ENCODE data around the gene UXT. TPM values are rescaled to one million over a fixed set of nuclear protein-coding genes. Genes with fewer than 3 reads are reported as not detected.

Gene UXT
- total RNA-seq, 1 donor from 2014 or later: 73.5 TPM

DNA sequence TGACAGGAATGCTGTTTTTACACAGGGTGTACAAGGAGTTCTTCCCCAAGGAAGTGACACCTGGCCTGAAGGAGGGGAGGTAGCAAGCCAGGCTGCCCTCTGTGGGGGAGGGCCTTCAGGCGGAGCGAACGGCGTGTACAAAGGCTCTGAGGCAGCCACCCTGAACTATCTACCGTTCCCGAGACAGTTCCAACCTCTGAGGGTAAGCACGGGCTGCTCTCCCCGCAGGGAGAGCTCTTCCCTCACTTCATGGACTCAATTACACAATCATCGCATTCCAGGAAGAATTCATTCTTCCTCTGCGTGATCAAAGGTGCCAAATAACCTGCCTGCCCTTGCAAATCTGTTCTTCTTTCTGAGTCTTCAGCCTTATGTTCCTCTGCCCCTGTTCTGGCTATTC is 13.4 kb downstream of the UXT start:
- Histone ChIP-seq H3K9me3 (ENCODE audit: insufficient read depth, low read depth, low read length) (no peaks in the 10 kb centered on the region), H3K36me3 (ENCODE audit: insufficient read depth, low read length) (peaks cover 3% of the 10 kb centered on the region), H3K79me2 (ENCODE audit: insufficient read depth, low read length) (peaks cover 59% of the 10 kb centered on the region), H3K4me1 (ENCODE audit: insufficient read depth, low read length) (peaks cover 16% of the 10 kb centered on the region), H3K4me3 (ENCODE audit: insufficient read depth, low read depth, low read length) (no peak overlapping the region), H3K27me3 (ENCODE audit: insufficient read depth, low read length) (no peaks in the 10 kb centered on the region), H3K4me2 (ENCODE audit: low read length) (no peak overlapping the region), H4K20me1 (ENCODE audit: insufficient read depth, low read length) (peaks cover 45% of the 10 kb centered on the region), H3K9ac (ENCODE audit: low read length) (no peak overlapping the region), H3K27ac (ENCODE audit: low read depth, low read length) (no peak overlapping the region), H2AFZ (ENCODE audit: low read depth, low read length) (no peak overlapping the region)
- TF ChIP-seq, protein P1, sequence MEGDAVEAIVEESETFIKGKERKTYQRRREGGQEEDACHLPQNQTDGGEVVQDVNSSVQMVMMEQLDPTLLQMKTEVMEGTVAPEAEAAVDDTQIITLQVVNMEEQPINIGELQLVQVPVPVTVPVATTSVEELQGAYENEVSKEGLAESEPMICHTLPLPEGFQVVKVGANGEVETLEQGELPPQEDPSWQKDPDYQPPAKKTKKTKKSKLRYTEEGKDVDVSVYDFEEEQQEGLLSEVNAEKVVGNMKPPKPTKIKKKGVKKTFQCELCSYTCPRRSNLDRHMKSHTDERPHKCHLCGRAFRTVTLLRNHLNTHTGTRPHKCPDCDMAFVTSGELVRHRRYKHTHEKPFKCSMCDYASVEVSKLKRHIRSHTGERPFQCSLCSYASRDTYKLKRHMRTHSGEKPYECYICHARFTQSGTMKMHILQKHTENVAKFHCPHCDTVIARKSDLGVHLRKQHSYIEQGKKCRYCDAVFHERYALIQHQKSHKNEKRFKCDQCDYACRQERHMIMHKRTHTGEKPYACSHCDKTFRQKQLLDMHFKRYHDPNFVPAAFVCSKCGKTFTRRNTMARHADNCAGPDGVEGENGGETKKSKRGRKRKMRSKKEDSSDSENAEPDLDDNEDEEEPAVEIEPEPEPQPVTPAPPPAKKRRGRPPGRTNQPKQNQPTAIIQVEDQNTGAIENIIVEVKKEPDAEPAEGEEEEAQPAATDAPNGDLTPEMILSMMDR (IDR thresholded peaks at IDR 0.05; ENCODE audit: insufficient read depth, low read depth, low read length): no peak
- no peak for TF ChIP-seq EZH2 (IDR thresholded peaks at IDR 0.05; ENCODE audit: insufficient read depth, low read length)
- DNase-seq (ENCODE audit: low read depth) (no peak), FAIRE-seq (no peak)
- no peak overlapping the region for H3K27ac Mint-ChIP-seq (ENCODE audit: unreplicated experiment)
- H3K36me3 Mint-ChIP-seq (ENCODE audit: low read depth, unreplicated experiment): no peaks in the 10 kb centered on the region
- no peak overlapping the region for H3K4me3 Mint-ChIP-seq (ENCODE audit: unreplicated experiment)
- no peaks in the 10 kb centered on the region for H3K9me3 Mint-ChIP-seq (ENCODE audit: unreplicated experiment)
- H3K4me1 Mint-ChIP-seq (ENCODE audit: low read depth, unreplicated experiment): peaks cover 23% of the 10 kb centered on the region
- H3K27me3 Mint-ChIP-seq (ENCODE audit: low read depth, unreplicated experiment): no peaks in the 10 kb centered on the region

DNA sequence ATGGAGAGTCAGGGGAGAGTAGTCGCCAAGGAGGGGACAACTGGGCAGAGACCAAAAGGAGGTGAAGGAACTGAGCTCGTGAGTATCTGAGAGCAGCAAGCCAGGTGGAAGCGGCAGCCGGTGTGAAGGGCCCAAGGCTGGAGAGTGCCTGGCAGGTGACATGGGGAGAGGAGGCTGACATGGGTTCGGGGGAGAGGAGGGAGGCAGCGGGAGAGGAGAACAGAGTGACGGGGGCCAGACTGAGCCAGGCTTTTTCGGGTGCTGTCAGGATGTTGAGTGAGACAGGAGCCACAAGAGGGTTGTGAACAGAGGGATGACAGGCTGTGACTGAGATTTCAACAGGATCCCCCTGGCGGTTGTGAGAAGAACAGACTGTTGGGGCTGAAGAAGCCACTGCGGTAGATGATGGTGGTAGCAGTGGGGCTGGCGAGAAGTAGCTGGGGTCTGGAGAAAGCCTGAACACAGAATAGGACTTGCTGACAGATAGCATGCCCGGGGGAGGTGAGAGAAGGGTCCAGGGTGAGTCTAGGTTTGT is 14.4 kb downstream of the UXT start:
- H3K36me3 ChIP-seq (ENCODE audit: insufficient read depth, low read length): peaks cover 10% of the 10 kb centered on the region
- H3K79me2 ChIP-seq (ENCODE audit: insufficient read depth, low read length): peaks cover 56% of the 10 kb centered on the region
- H3K27me3 ChIP-seq (ENCODE audit: insufficient read depth, low read length): no peaks in the 10 kb centered on the region
- Mint-ChIP-seq H3K4me1 (ENCODE audit: low read depth, unreplicated experiment) (peaks cover 23% of the 10 kb centered on the region), H3K27ac (ENCODE audit: unreplicated experiment) (no peak overlapping the region), H3K27me3 (ENCODE audit: low read depth, unreplicated experiment) (no peaks in the 10 kb centered on the region), H3K9me3 (ENCODE audit: unreplicated experiment) (peaks cover 3% of the 10 kb centered on the region), H3K4me3 (ENCODE audit: unreplicated experiment) (no peak overlapping the region), H3K36me3 (ENCODE audit: low read depth, unreplicated experiment) (peaks cover 2% of the 10 kb centered on the region)
- no peak overlapping the region for H3K4me2 ChIP-seq (ENCODE audit: low read length)
- DNase-seq (ENCODE audit: low read depth) (no peak), FAIRE-seq (no peak)
- TF ChIP-seq, protein P1 (IDR thresholded peaks at IDR 0.05; ENCODE audit: insufficient read depth, low read depth, low read length): peak; percentile 37
- no peak for TF ChIP-seq EZH2 (IDR thresholded peaks at IDR 0.05; ENCODE audit: insufficient read depth, low read length)
- H3K4me1 ChIP-seq (ENCODE audit: insufficient read depth, low read length): peaks cover 16% of the 10 kb centered on the region
- no peak overlapping the region for H3K27ac ChIP-seq (ENCODE audit: low read depth, low read length)
- no peaks in the 10 kb centered on the region for H3K9me3 ChIP-seq (ENCODE audit: insufficient read depth, low read depth, low read length)
- H4K20me1 ChIP-seq (ENCODE audit: insufficient read depth, low read length): peaks cover 45% of the 10 kb centered on the region
- H2AFZ ChIP-seq (ENCODE audit: low read depth, low read length): no peak overlapping the region
- no peak overlapping the region for H3K4me3 ChIP-seq (ENCODE audit: insufficient read depth, low read depth, low read length)
- no peak overlapping the region for H3K9ac ChIP-seq (ENCODE audit: low read length)

DNA sequence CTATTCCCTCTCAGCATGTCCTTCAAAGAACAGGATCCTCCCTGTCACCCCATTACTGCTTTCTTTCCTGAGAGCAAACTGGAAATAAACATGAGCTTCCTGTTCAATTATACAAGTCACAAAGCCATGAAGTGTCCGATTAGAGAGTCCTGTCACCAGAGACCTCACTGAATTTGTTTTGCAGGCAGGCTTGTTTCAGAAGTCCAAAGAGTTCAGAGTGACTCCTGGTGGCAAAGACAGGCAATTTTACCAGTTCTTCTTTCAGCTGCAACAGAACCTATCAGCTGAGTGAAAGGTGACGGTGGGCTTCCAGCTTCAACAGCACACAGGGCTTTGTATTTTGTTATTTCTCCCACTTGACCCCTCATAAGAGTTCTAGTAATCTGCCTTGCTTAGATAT is 15.1 kb downstream of the UXT start:
- DNase-seq (ENCODE audit: low read depth) (no peak), FAIRE-seq (peak; percentile 97)
- no peak overlapping the region for H3K27ac Mint-ChIP-seq (ENCODE audit: unreplicated experiment)
- H3K4me3 ChIP-seq (ENCODE audit: insufficient read depth, low read depth, low read length): no peak overlapping the region
- peaks cover 49% of the 10 kb centered on the region for H3K79me2 ChIP-seq (ENCODE audit: insufficient read depth, low read length)
- TF ChIP-seq, protein P1 (IDR thresholded peaks at IDR 0.05; ENCODE audit: insufficient read depth, low read depth, low read length): peak; percentile 32
- no peak for TF ChIP-seq EZH2 (IDR thresholded peaks at IDR 0.05; ENCODE audit: insufficient read depth, low read length)
- peaks cover 9% of the 10 kb centered on the region for H3K4me1 ChIP-seq (ENCODE audit: insufficient read depth, low read length)
- H4K20me1 ChIP-seq (ENCODE audit: insufficient read depth, low read length): peaks cover 40% of the 10 kb centered on the region
- H3K9me3 ChIP-seq (ENCODE audit: insufficient read depth, low read depth, low read length): no peaks in the 10 kb centered on the region
- H3K36me3 Mint-ChIP-seq (ENCODE audit: low read depth, unreplicated experiment): peaks cover 2% of the 10 kb centered on the region
- no peak overlapping the region for H3K27ac ChIP-seq (ENCODE audit: low read depth, low read length)
- H3K27me3 Mint-ChIP-seq (ENCODE audit: low read depth, unreplicated experiment): no peaks in the 10 kb centered on the region
- H3K9ac ChIP-seq (ENCODE audit: low read length): no peak overlapping the region
- peaks cover 16% of the 10 kb centered on the region for H3K4me1 Mint-ChIP-seq (ENCODE audit: low read depth, unreplicated experiment)
- peaks cover 3% of the 10 kb centered on the region for H3K9me3 Mint-ChIP-seq (ENCODE audit: unreplicated experiment)
- H3K36me3 ChIP-seq (ENCODE audit: insufficient read depth, low read length): peaks cover 10% of the 10 kb centered on the region
- H3K4me3 Mint-ChIP-seq (ENCODE audit: unreplicated experiment): no peak overlapping the region
- H2AFZ ChIP-seq (ENCODE audit: low read depth, low read length): no peak overlapping the region
- no peaks in the 10 kb centered on the region for H3K27me3 ChIP-seq (ENCODE audit: insufficient read depth, low read length)
- H3K4me2 ChIP-seq (ENCODE audit: low read length): no peak overlapping the region
